HCT116 (cell line): ENCODE measurements around the gene GBE1. TPM values are rescaled to one million over a fixed set of nuclear protein-coding genes. Genes with fewer than 3 reads are reported as not detected.

ENCODE experiments used
- ATAC-seq: fragments of 200-7000 bp; cut with Tn5 transposase; 2 replicates; pipeline ENCODE4 v1.9.1; 2020; ENCODE audit warnings: mild to moderate bottlenecking, moderate library complexity
- BruUV-seq: library from RNA; stranded (reverse); fragments of 400-500 nt; replicated peaks from 2 replicates; lab custom pipeline; 2021; lab: Mats Ljungman, UMichigan
- CTCF ChIA-PET: fragments of 300-600 bp; sonication (Branson Sonifier 250); formaldehyde crosslinking; loops from one replicate; lab custom pipeline; 2021; ENCODE audit warnings: antibody characterized with exemption; lab: Charles Lee
- POLR2A ChIA-PET: fragments of 300-600, 350-600 bp; sonication (Branson Sonifier 250); formaldehyde crosslinking; loops from one replicate; lab custom pipeline; 2021; ENCODE audit warnings: antibody characterized with exemption; lab: Charles Lee
- RAD21 ChIA-PET, 2 experiments: fragments of 300-600 bp; sonication (Branson Sonifier 250); formaldehyde crosslinking; loops; one replicate each; lab custom pipeline; 2023; ENCODE audit warnings: low total read pairs in 2 of 2; ENCODE audit not compliant: uncharacterized antibody in 2 of 2, unreplicated experiment in 2 of 2, low non-redundant PET in 1 of 2; lab: Charles Lee
- DNase-seq: peaks from one replicate; pipeline ENCODE4 v3.0.0-alpha.2; 2010; ENCODE audit warnings: low read depth, low spot score
- H2AFZ ChIP-seq: fragments of 200-600 bp; shearing (Covaris generic), sonication (generic); 2 replicates; pipeline ENCODE4 v1.6.1; 2017; ENCODE audit warnings: low read depth, mixed run types, mixed read lengths, antibody characterized with exemption, low read length; ENCODE audit not compliant: poor library complexity, severe bottlenecking
- H3K27ac ChIP-seq: 2 replicates; pipeline ENCODE4 v1.5.1; 2012; ENCODE audit warnings: low read depth, low read length
- H3K27me3 ChIP-seq: fragments of 200-600 bp; sonication (generic); 2 replicates; pipeline ENCODE4 v1.6.1; 2016; ENCODE audit warnings: mixed run types, low read length, mixed read lengths; ENCODE audit not compliant: insufficient read depth
- H3K36me3 ChIP-seq, 2 experiments: fragments of 200-500 bp in 1 of 2; fragments of 200-600 bp in 1 of 2; sonication (Bioruptor generic) in 1 of 2; sonication (generic) in 1 of 2; 2 replicates each; pipeline versions ENCODE4 v1.5.1 to v1.6.1; 2014 to 2016; ENCODE audit warnings: low read length in 2 of 2, inconsistent platforms in 1 of 2, mixed read lengths in 1 of 2, mixed run types in 1 of 2; ENCODE audit not compliant: insufficient read depth in 2 of 2, control insufficient read depth in 1 of 2
- H3K4me1 ChIP-seq, 2 experiments: fragments of 200-600 bp in 1 of 2; sonication (generic) in 1 of 2; 2 replicates each; pipeline versions ENCODE4 v1.5.1 to v1.6.1; 2012 to 2017; ENCODE audit warnings: low read length in 2 of 2, inconsistent platforms in 1 of 2, mild to moderate bottlenecking in 1 of 2, mixed read lengths in 1 of 2, mixed run types in 1 of 2, moderate library complexity in 1 of 2; ENCODE audit not compliant: insufficient read depth in 2 of 2, control insufficient read depth in 1 of 2
- H3K4me2 ChIP-seq: fragments of 200-600 bp; sonication (generic); 2 replicates; pipeline ENCODE4 v1.6.1; 2017; ENCODE audit warnings: mixed run types, low read length, mixed read lengths
- H3K4me3 ChIP-seq, 2 experiments: fragments of 200-600 bp in 1 of 2; sonication (generic) in 1 of 2; replicated peaks in 1 of 2; 2 replicates each; pipeline ENCODE4 v1.5.1; 2011 to 2016; ENCODE audit warnings: low read length in 2 of 2, control low read depth in 1 of 2, low read depth in 1 of 2, mild to moderate bottlenecking in 1 of 2, mixed read lengths in 1 of 2, mixed run types in 1 of 2
- H3K79me2 ChIP-seq: fragments of 200-600 bp; sonication (generic); 2 replicates; pipeline ENCODE4 v1.6.1; 2017; ENCODE audit warnings: mild to moderate bottlenecking, mixed run types, low read length, moderate library complexity, mixed read lengths; ENCODE audit not compliant: insufficient read depth
- H3K9ac ChIP-seq: fragments of 200-600 bp; sonication (generic); 2 replicates; pipeline ENCODE4 v1.6.1; 2016; ENCODE audit warnings: low read length, mixed read lengths
- H3K9me2 ChIP-seq: fragments of 200-600 bp; sonication (generic), shearing (Covaris generic); 2 replicates; pipeline ENCODE4 v1.6.1; 2017; ENCODE audit warnings: mixed run types, mild to moderate bottlenecking, moderate library complexity; ENCODE audit not compliant: insufficient read depth
- H3K9me3 ChIP-seq, 2 experiments: fragments of 200-500 bp in 1 of 2; fragments of 200-600 bp in 1 of 2; sonication (Bioruptor generic) in 1 of 2; sonication (generic) in 1 of 2; 2 replicates each; pipeline ENCODE4 v1.6.1; 2014 to 2017; ENCODE audit warnings: low read length in 2 of 2, mixed read lengths in 2 of 2, inconsistent platforms in 1 of 2, low read depth in 1 of 2, mild to moderate bottlenecking in 1 of 2, mixed run types in 1 of 2, moderate library complexity in 1 of 2; ENCODE audit not compliant: control insufficient read depth in 1 of 2, insufficient read depth in 1 of 2
- H4K20me1 ChIP-seq: fragments of 200-600 bp; sonication (generic), shearing (Covaris generic); 2 replicates; pipeline ENCODE4 v1.6.1; 2017; ENCODE audit warnings: mixed run types, mild to moderate bottlenecking, moderate library complexity; ENCODE audit not compliant: insufficient read depth
- CEBPB ChIP-seq: IDR thresholded peaks from 2 replicates; pipeline ENCODE4 v1.6.1; 2012; ENCODE audit warnings: low read depth
- EGR1 ChIP-seq: IDR thresholded peaks from 2 replicates; pipeline ENCODE4 v1.6.1; 2012; ENCODE audit warnings: low read depth
- ELF1 ChIP-seq: IDR thresholded peaks from 2 replicates; pipeline ENCODE4 v1.6.1; 2012; ENCODE audit warnings: low read depth, borderline replicate concordance
- EZH2phosphoT487 ChIP-seq: fragments of 200-600 bp; IDR thresholded peaks from 2 replicates; pipeline ENCODE4 v1.6.1; 2018; ENCODE audit warnings: antibody characterized with exemption, borderline replicate concordance
- FOSL1 ChIP-seq: IDR thresholded peaks from 2 replicates; pipeline ENCODE4 v1.6.1; 2012; ENCODE audit warnings: low read depth
- JUND ChIP-seq: IDR thresholded peaks from 2 replicates; pipeline ENCODE4 v1.6.1; 2012
- POLR2A ChIP-seq: IDR thresholded peaks from 2 replicates; pipeline ENCODE4 v1.7.0; 2011; ENCODE audit warnings: borderline replicate concordance; ENCODE audit not compliant: insufficient read depth, insufficient read length; ENCODE audit errors: extremely low read depth
- POLR2AphosphoS5 ChIP-seq: IDR thresholded peaks from 2 replicates; pipeline ENCODE4 v1.6.1; 2011; ENCODE audit warnings: mild to moderate bottlenecking, low read depth, low read length, moderate library complexity
- RAD21 ChIP-seq: IDR thresholded peaks from 2 replicates; pipeline ENCODE4 v1.6.1; 2012; ENCODE audit warnings: low read depth, mild to moderate bottlenecking
- SIN3A ChIP-seq: IDR thresholded peaks from 2 replicates; pipeline ENCODE4 v1.6.1; 2012; ENCODE audit warnings: low read depth
- SP1 ChIP-seq: IDR thresholded peaks from 2 replicates; pipeline ENCODE4 v1.6.1; 2012; ENCODE audit warnings: low read depth
- SRF ChIP-seq: IDR thresholded peaks from 2 replicates; pipeline ENCODE4 v1.6.1; 2012; ENCODE audit warnings: low read depth
- TCF7L2 ChIP-seq: IDR thresholded peaks from 2 replicates; pipeline ENCODE4 v1.7.0; 2011; ENCODE audit warnings: borderline replicate concordance, inconsistent platforms; ENCODE audit not compliant: insufficient read depth, insufficient read length; ENCODE audit errors: extremely low read depth
- YY1 ChIP-seq: IDR thresholded peaks from 2 replicates; pipeline ENCODE4 v1.6.1; 2011; ENCODE audit warnings: low read length, low read depth, moderate library complexity, mild to moderate bottlenecking; ENCODE audit not compliant: insufficient replicate concordance; ENCODE audit errors: extremely low read depth
- ZFX ChIP-seq: fragments of 450-650 bp; IDR thresholded peaks from 2 replicates; pipeline ENCODE4 v1.6.1; 2017
- intact Hi-C: fragments of 100-400 bp; cut with micrococcal nuclease; formaldehyde crosslinking; loops from 2 replicates; pipeline ENCODE4 v1.10.0; 2022
- total RNA-seq: library from RNA; stranded (reverse); gene quantifications from one replicate; pipeline ENCODE4 v1.2.1, GENCODE V29; 2021; ENCODE audit not compliant: unreplicated experiment
- TF ChIP-seq, protein P1 (sequence below): IDR thresholded peaks from 2 replicates; pipeline ENCODE4 v1.6.1; 2011; ENCODE audit warnings: mild to moderate bottlenecking, low read length, moderate library complexity; ENCODE audit not compliant: insufficient replicate concordance; ENCODE audit errors: extremely low read depth
- TF ChIP-seq, protein P2 (sequence below): IDR thresholded peaks from 2 replicates; pipeline ENCODE4 v1.6.1; 2012
- TF ChIP-seq, protein P3 (sequence below), 3 experiments: fragments of 200-600 bp in 1 of 3; sonication (generic) in 1 of 3; IDR thresholded peaks in 2 of 3; conservative IDR thresholded peaks in 1 of 3; 2 replicates each; pipeline ENCODE4 v1.5.1; 2012 to 2017; ENCODE audit warnings: low read depth in 2 of 3, low read length in 2 of 3, antibody characterized with exemption in 1 of 3, borderline replicate concordance in 1 of 3, control low read depth in 1 of 3, mild to moderate bottlenecking in 1 of 3, mixed read lengths in 1 of 3, mixed run types in 1 of 3, moderate library complexity in 1 of 3; ENCODE audit not compliant: insufficient read depth in 1 of 3

GBE1 gene
- total RNA-seq, 1 experiment from 2014 or later, result 27.7 TPM

DNA sequence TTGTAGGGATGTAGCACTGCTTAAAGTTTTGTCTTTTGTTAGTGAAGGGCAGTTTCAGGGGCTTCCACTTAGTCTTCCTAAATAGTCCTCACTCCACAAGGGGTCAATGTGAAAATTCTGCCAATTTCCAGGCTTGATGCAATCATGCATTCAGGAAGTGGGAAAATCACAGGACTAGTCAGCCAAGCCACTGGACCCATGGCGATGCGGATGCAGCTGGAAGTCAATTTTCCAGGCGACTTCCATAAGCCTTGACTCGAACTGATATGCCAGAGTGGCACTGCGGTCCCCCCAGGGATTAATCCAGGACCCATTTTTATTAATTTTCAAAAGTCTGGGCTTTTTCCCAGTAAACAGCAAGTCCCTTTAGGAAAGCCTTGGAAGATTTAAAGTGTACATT is 26.1 kb downstream of the GBE1 start:
- RAD21 ChIA-PET, result no interaction called here
- Histone ChIP-seq H3K36me3 (no peaks in the 10 kb centered on the region), H3K27me3 (no peaks in the 10 kb centered on the region)
- TF ChIP-seq EGR1, result no peak
- no peak for TF ChIP-seq SP1
- no peak for TF ChIP-seq YY1
- no peak for TF ChIP-seq RAD21
- TF ChIP-seq, protein P1, sequence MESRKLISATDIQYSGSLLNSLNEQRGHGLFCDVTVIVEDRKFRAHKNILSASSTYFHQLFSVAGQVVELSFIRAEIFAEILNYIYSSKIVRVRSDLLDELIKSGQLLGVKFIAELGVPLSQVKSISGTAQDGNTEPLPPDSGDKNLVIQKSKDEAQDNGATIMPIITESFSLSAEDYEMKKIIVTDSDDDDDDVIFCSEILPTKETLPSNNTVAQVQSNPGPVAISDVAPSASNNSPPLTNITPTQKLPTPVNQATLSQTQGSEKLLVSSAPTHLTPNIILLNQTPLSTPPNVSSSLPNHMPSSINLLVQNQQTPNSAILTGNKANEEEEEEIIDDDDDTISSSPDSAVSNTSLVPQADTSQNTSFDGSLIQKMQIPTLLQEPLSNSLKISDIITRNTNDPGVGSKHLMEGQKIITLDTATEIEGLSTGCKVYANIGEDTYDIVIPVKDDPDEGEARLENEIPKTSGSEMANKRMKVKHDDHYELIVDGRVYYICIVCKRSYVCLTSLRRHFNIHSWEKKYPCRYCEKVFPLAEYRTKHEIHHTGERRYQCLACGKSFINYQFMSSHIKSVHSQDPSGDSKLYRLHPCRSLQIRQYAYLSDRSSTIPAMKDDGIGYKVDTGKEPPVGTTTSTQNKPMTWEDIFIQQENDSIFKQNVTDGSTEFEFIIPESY, result no peak
- TF ChIP-seq SIN3A, result no peak
- no peak for TF ChIP-seq POLR2A
- no peak for TF ChIP-seq JUND
- TF ChIP-seq, protein P2, sequence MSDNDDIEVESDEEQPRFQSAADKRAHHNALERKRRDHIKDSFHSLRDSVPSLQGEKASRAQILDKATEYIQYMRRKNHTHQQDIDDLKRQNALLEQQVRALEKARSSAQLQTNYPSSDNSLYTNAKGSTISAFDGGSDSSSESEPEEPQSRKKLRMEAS, result no peak
- TF ChIP-seq EZH2phosphoT487, result no peak
- no peak for TF ChIP-seq SRF
- TF ChIP-seq TCF7L2, result no peak
- no peak for TF ChIP-seq FOSL1
- no peak for TF ChIP-seq ZFX
- TF ChIP-seq, protein P3, sequence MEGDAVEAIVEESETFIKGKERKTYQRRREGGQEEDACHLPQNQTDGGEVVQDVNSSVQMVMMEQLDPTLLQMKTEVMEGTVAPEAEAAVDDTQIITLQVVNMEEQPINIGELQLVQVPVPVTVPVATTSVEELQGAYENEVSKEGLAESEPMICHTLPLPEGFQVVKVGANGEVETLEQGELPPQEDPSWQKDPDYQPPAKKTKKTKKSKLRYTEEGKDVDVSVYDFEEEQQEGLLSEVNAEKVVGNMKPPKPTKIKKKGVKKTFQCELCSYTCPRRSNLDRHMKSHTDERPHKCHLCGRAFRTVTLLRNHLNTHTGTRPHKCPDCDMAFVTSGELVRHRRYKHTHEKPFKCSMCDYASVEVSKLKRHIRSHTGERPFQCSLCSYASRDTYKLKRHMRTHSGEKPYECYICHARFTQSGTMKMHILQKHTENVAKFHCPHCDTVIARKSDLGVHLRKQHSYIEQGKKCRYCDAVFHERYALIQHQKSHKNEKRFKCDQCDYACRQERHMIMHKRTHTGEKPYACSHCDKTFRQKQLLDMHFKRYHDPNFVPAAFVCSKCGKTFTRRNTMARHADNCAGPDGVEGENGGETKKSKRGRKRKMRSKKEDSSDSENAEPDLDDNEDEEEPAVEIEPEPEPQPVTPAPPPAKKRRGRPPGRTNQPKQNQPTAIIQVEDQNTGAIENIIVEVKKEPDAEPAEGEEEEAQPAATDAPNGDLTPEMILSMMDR (IDR thresholded peaks at IDR 0.05 in 2 of 3, conservative IDR thresholded peaks at IDR 0.05 in 1 of 3; ENCODE audit: borderline replicate concordance in 1 of 3, insufficient read depth in 1 of 3, low read depth in 2 of 3, low read length in 2 of 3), result no peak
- TF ChIP-seq ELF1, result no peak
- TF ChIP-seq POLR2AphosphoS5, result no peak
- TF ChIP-seq CEBPB, result no peak
- TF ChIP-seq, all 23 proteins: peak for 0
- Histone ChIP-seq H4K20me1 (no peaks in the 10 kb centered on the region), H3K9me2 (no peaks in the 10 kb centered on the region), H3K9me3 (no peaks in the 10 kb centered on the region), H3K4me1 (peaks cover 0 to 16% of the 10 kb centered on the region in 2 experiments; a peak in 2 of 4 replicates), H3K4me2 (peak overlapping the region; percentile 17; the same call in 1 of the 2 replicates), H3K4me3 (no peak overlapping the region), H3K9ac (no peak overlapping the region), H3K79me2 (peaks cover 6% of the 10 kb centered on the region; the same call in 1 of the 2 replicates), H2AFZ (no peak overlapping the region), H3K27ac (no peak overlapping the region)
- CTCF ChIA-PET, result no interaction called here
- ATAC-seq (no peak), DNase-seq (no peak)
- POLR2A ChIA-PET, result no interaction called here
- intact Hi-C loops, result no loop called here
- no TSS peak for BruUV-seq
